ENCODE results near the gene PLXNA3. TPM values are rescaled to one million over a fixed set of nuclear protein-coding genes. Genes with fewer than 3 reads are reported as not detected.

Gene PLXNA3
- total and polyA plus RNA-seq, 10 of the 15 experiments (the other 5 are each of a cell fraction or from before 2014, with no cell fraction given), result 0.26 to 26.8 (median 3.4) TPM

DNA sequence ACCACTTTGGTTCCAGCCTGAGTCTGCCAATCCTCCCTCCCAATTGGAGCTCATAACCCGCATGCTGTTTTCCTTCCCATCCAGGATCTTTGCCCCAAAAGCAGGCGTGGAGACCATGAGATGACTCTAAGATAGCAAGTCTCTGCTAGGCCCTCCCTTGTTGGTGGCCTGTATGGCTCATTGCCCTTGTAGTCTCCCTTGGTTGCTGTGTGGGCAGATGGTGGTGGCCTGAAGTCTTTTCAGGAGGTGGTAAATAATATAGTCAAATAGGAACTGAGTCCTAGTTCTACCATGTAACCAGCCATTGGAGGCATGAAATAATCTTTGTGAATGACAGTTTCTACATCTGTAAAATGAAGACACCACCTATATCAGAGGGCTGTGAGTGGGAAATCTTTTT lies 28.4 kb upstream of the PLXNA3 start:
- no peak overlapping the region for H3K27ac ChIP-seq (ENCODE audit: control insufficient read depth, insufficient read depth)
- no peaks in the 10 kb centered on the region for H3K27me3 ChIP-seq (replicated peaks in 1 of 2; ENCODE audit: control insufficient read depth in 2 of 2, insufficient read depth in 2 of 2, low read length in 1 of 2)
- no peak for TF ChIP-seq PML (IDR thresholded peaks at IDR 0.05; ENCODE audit: low read length)
- no peak for TF ChIP-seq PBX3 (IDR thresholded peaks at IDR 0.05; ENCODE audit: insufficient replicate concordance, low read depth, low read length)
- no peak for TF ChIP-seq CHD4 (IDR thresholded peaks at IDR 0.05)
- TF ChIP-seq BCLAF1 (IDR thresholded peaks at IDR 0.05), result no peak
- TF ChIP-seq RB1 (IDR thresholded peaks at IDR 0.05; ENCODE audit: borderline replicate concordance), result no peak
- no peak for TF ChIP-seq REST (IDR thresholded peaks at IDR 0.05; ENCODE audit: low read depth, low read length)
- no peak for TF ChIP-seq ATF3 (IDR thresholded peaks at IDR 0.05; ENCODE audit: borderline replicate concordance, extremely low read depth, low read depth, low read length)
- no peak for TF ChIP-seq HDAC2 (IDR thresholded peaks at IDR 0.05)
- no peak for TF ChIP-seq CHD1 (IDR thresholded peaks at IDR 0.05; ENCODE audit: low read depth, low read length)
- no peak for TF ChIP-seq JUNB (IDR thresholded peaks at IDR 0.05)
- no peak for TF ChIP-seq MYB (IDR thresholded peaks at IDR 0.05; ENCODE audit: borderline replicate concordance, low read depth, low read length)
- no peak for TF ChIP-seq PAX8 (IDR thresholded peaks at IDR 0.05)
- TF ChIP-seq BCL11A (IDR thresholded peaks at IDR 0.05; ENCODE audit: low read depth, low read length), result no peak
- no peak for TF ChIP-seq BACH1 (IDR thresholded peaks at IDR 0.05; ENCODE audit: borderline replicate concordance)
- H3K4me3 ChIP-seq, result peak overlapping the region; percentile 73; the same call in 1 of the 2 replicates
- ChIA-PET CTCF (interaction anchor here (0.6 to 2.3 kb wide), 3 partner anchors 19 to 56 kb away, joined by 3 to 12 read pairs (median 5); partner anchors contain the start of gene RPL10), POLR2A (interaction anchor here (0.6 to 4.1 kb wide), 5 partner anchors 18 to 98 kb away, joined by 3 to 32 read pairs (median 5); partner anchors contain the start of genes FLNA, RPL10 and TAFAZZIN), RAD21 (ENCODE audit: unreplicated experiment) (interaction anchor here (1.0 kb wide), 2 partner anchors 18 to 49 kb away, joined by 3 to 4 read pairs; no protein-coding TSS in a partner anchor), SMC1A (ENCODE audit: uncharacterized antibody, unreplicated experiment) (interaction anchor here (1.2 to 1.3 kb wide), 2 partner anchors 19 to 46 kb away, joined by 3 read pairs; no protein-coding TSS in a partner anchor)
- H3K79me2 ChIP-seq (ENCODE audit: control insufficient read depth, insufficient read depth, low read length), result peaks cover 12% of the 10 kb centered on the region
- H3K4me1 ChIP-seq (ENCODE audit: control insufficient read depth, insufficient read depth, low read length), result no peaks in the 10 kb centered on the region
- FAIRE-seq (no peak), ATAC-seq (peak; percentile 18), DNase-seq (ENCODE audit: low read depth, low spot score) (no peak)
- no peaks in the 10 kb centered on the region for H4K20me1 ChIP-seq (ENCODE audit: control insufficient read depth, insufficient read depth)
- BruUV-seq (replicated peaks), result TSS peak; percentile 78
- peak overlapping the region; percentile 52 for H3K4me2 ChIP-seq (ENCODE audit: control insufficient read depth, insufficient read depth)
- H3K9ac ChIP-seq (ENCODE audit: control insufficient read depth, insufficient read depth, low read length), result no peak overlapping the region
- in situ Hi-C loops (cut with MboI) (no loop called here), intact Hi-C loops (cut with micrococcal nuclease; ENCODE audit: unreplicated experiment) (loop anchor here (10.0 kb wide), 1 partner anchor 55 kb away; the partner anchor contains the start of genes EMD and FLNA)
- H3K9me3 ChIP-seq (replicated peaks; ENCODE audit: control insufficient read depth, insufficient read depth, low read length), result no peaks in the 10 kb centered on the region; the same call in 2 of the 3 replicates
- peaks cover 0 to 2% of the 10 kb centered on the region in 2 experiments; a peak in 1 of 4 replicates for H3K36me3 ChIP-seq (ENCODE audit: control insufficient read depth in 2 of 2, insufficient read depth in 2 of 2, low read length in 1 of 2)
- WGBS (ENCODE audit: insufficient coverage, insufficient replicate concordance, low lambda C conversion rate, missing lambda C conversion rate), result 32% methylated on average over 2 of the region's 2 CpGs
- H2AFZ ChIP-seq (ENCODE audit: control insufficient read depth, low read depth, low read length), result no peak overlapping the region
